Smooth muscle cell of the umbilical artery (primary cell): Measurements from ENCODE around the gene SORBS1. TPM values are rescaled to one million over a fixed set of nuclear protein-coding genes. Genes with fewer than 3 reads are reported as not detected.

ENCODE experiments used
- total RNA-seq: library from RNA; depleted of rRNA; stranded (reverse); fragments of >200 nt; gene quantifications from 2 replicates; pipeline ENCODE4 v1.2.3, GENCODE V29; 2014

Gene SORBS1
- total RNA-seq, result 12.5 and 20.9 TPM in 2 replicates

DNA sequence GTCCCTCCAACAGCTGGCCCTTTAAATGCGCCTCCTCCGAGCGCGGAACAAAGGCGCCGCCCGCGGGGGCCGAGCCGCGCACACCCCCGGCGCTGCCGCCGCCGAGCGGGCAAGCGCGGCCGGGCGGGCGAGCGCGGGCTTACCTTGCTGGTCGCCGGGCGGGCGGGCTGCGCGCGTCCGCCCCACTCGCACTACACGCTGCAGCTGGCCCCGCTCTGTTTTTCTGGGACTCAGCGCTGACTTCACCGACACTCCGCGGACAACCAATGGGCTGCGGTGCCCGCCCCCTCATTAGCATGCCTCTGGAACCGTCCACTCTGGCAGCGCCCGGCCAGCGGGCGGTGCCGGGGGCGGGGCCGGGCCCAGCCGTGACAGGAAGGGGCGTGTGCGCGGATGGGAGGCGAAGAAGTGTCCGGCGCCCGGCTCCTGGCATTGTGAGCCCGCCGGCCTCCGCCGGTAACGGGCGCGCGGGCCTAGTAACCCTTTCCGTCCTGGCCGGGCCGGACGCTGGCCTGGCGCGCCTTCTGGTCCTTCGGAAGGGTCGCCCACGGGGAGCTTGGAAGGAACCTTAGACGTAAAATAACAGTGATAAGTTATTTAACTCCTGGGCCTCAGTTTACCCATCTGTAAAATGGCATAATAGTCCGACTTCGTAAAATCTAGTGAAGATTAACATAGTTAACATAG, at the start of gene SORBS1:
Gene SORBS1 (minus strand): TSS at position 195 of the 687 bp plus-strand sequence. CDS start 120,236 bp downstream, outside the sequence.

DNA sequence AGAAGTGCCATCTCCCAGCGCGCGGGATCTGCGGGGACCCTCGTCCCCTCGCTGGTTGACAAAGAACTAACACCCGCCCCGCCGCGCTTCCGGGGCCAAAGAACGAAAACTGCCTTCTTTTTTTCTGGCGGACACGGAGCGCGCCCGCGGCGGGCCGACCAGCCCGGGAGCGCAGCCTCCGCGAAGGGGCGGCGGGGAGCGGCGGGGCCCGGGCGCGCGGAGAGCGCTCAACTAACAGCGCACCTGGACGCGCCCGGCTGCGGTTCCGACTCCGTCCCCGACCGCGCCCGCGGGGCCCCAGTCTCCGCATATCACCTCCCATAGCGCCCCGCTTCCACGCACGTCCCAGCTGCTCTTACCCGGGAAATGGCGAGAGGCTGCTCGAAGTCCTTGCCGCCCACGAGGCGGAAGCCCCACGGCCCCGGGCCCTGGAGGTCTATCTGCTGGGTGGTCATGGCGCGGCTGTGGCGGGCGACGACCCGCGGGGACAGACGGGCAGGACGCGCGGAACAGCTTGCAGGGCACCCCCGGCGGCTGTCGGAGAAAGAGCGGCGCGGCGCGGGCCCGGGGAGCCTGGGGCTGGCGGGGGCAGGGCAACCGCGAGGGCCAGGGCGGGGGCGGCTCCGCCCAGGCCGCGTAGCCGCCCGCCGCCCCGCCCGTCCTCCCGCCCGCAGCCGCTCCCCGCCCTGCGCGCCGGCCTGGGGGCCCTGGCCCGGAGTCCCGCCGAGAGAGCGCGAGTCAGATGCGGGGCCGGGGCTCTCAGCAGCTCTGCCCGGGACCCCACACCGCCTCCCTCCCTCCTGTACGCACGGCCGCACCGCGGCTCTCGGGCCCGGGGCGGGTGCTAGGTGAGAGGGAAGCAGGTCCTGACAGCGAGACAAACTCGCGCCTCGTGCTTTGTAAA, 270.5 kb downstream of the SORBS1 start, which contains the start of gene PDLIM1:
Gene PDLIM1 (minus strand): TSS at position 543 of the 904 bp plus-strand sequence. CDS start 88 bp downstream, at position 455.

Other genes with a start within 250 kb of the SORBS1 start
- 249 and 250 TPM in 2 replicates for gene ALDH18A1, start 95.3 kb upstream of the SORBS1 start, total RNA-seq
- 42.4 and 43.1 TPM in 2 replicates for gene TCTN3, start 132.6 kb upstream of the SORBS1 start, total RNA-seq
- 0.09 TPM in 1 of 2 replicates, not detected in the other for gene ENTPD1, start 194.8 kb upstream of the SORBS1 start, total RNA-seq